NCI-H510A (cell line): ENCODE measurements around the gene AGAP1.

Experiments used
- DNase-seq: peaks from one replicate; lab custom pipeline; 2025; lab: John Stamatoyannopoulos, UW

The AGAP1 gene

DNA sequence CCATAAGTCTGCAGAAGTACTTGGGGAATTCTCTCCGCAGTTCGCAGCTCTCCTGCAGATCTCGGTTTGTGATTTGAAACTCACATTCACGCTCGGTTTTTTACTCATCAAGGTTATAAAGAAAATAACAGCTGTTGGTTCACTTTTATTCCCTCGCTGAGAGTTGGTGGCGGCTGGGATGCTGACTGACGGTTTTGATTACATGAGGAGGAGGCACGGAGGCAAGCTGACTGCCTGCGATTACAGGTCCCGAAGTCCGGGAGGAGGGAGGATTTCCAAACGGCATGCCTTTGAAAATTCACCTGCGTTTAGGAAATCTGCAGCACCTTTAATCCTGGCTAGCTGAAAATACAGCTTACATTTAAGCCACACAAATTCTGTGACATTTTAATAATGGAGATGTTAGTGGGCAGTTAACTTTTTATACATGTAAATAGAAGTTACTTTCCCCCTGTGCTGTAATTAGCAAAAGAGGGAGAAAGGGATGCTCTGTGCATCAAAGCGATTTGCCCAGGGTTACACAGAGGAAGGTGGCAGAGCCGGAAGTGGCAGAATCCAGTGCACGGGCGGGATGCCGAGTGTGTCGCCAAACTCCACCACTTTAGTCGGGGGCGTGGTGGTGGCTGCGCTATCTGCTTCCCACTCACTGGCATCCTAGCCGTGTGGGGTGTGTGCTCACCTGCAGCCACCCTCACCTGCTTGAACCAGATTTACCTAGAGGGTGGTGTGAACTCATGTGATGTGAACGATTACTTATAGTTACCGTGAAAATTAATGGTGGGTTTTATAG is 14.7 kb downstream of the AGAP1 start:
- no peak for DNase-seq

DNA sequence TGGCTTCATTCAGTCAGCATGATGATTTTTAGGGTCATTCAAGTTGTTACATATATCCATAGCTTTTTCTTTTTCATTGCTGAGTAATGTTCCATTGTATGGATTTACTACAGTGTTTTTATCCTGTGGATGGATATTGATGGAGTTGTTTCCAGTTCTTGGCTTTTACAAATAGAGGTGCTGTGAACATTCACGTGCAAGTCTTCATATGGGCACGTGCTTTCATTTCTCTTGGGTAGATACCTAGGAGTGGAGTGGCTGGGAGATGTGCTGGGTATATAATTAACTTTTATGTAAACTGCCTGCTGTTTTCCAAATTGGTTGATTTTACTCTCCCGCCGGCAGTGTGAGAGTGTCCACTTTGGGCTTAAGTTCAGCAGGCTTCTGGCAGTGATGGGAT is 16.5 kb downstream of the AGAP1 start:
- no peak for DNase-seq

DNA sequence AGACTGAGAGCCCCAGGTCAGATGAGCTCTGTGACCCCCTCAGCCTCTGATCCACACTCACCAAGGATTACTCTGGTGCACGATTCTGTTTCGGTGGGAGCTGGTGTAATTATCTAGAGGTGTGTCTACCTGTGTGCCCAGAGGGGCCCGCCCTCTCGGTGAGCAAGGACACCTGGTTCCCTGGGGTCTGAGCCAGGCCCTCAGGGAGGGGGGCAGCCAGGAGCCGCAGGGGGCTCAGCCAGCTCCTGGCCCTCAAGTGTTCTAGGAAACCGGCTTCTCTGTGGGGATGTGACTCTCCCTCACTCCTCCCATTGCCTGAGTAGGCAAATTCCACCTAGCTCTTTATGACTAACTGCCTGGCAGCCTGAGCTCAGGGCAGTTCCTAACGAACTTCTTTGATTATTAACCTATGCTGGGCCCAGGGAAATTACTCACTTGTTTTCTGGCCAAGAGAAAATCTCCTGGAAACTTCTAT is 17.4 kb downstream of the AGAP1 start:
- DNase-seq: no peak

DNA sequence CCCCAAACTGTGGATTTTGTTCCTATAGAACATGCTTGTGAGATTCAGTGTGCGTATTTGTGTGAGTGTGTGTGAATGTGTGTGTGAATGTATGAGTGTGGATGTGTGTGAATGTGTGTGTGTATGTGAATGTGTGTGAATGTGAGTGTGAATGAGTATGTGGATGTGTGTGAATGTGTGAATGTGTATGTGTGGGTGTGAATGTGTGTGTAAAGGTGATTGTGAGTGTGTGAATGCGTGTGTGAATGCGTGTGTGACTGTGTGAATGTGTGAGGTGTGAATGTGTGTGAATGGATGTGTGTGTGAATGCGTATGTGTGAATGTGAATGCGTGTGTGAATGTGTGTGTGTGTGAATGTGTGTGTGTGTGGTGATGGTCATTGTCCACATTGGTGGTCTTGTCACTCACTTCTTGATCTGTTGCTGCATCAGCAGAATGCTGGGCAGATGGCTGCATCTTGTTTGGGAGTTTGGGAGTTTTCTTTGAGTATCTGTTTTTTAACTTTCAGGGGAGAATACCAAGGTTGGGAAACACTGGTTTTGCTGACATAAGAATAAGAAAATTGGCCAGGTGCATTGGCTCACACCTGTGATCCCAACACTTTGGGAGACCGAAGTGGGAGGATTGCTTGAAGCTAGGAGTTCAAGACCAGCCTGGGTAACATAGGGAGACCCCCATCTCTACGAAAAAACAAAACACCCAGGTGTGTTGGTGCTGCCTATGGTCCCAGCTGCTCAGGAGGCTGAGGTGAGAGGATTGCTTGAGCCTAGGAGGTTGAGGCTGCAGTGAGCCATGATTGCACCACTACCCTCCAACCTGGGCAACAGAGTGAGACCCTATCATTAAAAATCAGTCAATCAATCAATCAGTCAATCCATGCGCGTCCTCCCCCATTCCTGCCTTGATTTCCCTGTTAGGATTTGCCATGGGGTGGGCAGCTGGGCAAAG is 18.2 kb downstream of the AGAP1 start:
- DNase-seq: no peak

DNA sequence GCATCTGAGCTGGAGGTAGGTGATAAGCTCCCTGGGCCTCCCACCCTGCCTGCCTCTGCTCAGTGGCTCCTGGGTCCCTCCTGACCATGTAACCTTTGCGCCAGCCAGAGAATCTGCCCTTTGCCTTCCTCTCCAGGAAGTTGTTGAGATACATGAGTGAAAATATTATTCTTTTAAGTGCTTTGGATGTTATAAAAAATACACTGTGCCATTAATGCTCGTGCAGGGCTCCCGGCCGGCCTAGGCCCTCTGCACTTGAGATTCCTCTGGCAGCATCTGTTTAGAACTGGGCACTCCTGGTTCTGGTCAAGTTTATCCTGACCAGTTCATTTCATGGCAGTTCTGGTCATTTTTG is 18.8 kb downstream of the AGAP1 start:
- DNase-seq: no peak

DNA sequence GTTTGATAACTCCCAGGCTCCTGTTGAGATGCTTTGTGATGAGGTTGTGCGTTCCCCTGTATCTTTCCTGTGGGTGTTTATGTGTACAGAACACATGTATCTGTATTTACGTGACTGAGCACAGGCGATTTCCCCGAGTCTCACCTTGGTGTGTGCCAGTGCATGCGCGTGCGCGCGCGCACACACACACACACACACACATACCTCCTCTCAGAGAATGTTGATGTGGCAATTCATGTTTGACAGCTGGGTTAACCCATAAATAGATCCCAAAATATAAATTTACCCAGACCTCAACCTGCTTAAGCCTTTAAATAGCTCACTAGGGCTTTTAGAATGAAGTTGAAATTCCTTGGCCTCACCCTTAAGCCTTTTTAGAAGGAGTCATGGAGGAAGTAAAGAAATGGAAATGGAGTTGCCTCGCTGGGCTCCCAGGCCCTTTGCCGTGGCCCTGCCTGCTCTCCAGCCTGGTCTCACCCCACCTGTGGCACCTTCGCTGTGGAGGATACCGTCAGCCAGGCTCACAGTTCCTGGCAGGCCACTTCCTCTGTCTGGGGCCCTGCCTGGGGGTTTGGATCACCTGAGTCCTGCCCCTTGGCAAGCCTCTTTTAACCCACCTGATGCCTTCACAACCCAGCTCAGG is 20.3 kb downstream of the AGAP1 start:
- no peak for DNase-seq

DNA sequence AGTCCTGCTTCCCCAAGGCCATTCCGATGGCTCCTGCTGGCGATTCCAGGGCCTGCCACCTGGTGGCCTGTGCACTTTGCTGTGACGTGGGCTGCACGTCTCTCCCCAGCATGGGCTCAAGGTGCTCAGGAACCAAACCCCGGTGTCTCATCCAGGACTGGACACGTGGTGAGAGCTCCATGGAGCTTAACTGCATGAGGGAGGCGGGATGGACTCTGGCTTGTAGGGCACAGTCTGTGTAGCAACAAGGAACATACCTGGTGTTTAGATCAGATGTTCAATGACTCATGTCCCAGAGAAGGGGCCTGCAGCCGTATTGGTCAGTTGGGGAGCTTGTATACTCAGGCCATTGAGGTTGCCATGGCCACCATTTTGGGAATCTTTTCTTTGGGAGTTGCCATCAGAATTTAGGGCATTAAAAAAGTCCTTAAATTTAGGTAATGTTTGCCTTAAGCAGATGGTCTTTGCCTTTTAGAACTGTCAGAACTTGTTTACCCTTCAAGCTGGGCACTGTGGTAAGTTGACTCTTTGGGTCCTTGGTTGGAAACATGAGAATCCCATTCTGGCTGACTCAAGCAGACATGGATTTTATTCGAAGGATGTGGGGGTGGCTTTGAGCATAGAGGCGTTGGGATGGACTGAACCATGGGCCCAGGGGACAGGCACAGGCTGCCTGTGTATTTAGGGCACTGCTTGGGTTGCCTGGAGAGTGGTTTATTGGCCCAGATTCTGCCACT is 21.0 kb downstream of the AGAP1 start:
- no peak for DNase-seq

DNA sequence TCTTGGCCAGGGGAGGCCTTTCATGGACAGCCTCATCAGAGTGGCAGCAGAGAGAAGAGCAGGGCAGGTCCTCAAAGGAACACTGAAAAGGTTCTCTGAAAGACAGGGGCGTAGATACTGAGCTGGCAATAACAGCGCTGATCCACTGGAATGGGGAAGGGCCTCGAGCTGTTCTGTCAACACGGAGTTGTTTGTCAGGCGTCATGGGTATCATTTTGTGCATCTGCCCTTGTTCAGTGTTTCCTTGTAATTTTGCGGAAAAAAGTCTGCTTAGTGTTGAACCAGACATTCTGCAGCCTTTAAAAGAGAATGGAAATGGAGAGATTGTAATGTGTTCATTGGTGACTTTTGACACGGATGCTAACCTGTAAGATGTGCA is 21.5 kb downstream of the AGAP1 start:
- DNase-seq: no peak

DNA sequence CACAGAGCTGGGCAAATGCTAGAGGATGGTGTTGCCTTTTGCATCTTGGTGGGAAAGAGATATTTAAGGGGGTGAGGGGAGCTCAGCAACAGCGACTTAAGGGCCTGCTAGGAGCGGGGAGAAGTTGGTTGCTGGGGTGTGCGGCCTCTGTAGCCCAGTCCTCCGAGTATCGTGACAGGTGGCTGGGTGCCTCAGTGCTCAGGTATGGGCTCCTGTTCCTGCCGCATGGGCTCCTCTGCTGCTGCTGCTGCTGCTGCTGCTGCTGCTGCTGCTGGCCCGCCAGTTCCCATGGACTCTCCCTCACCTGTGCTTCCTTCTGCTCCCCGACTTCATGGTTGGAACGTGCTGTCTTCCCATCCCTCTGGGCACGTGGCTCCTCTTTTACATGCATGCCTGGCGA is 22.0 kb downstream of the AGAP1 start:
- no peak for DNase-seq

DNA sequence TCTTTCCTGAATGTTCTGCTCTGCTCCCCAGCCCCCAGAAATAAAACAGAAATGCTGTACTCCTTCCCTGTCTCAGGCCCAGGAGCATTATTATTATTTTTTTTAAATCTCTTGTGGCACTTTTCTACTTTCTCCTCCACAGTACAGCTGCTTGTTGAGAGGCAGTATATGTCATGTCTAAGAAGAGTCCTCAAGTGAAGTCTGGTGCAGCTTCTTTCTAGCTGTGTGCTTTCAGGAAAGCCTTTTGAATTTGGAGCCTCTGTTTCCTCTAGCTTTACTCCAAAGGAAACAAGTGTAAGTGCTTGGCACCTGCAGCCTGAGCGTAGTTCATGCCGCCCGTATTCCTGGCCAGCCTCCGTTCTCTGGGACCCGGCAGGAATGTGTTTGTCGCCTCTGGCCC is 22.4 kb downstream of the AGAP1 start:
- no peak for DNase-seq

DNA sequence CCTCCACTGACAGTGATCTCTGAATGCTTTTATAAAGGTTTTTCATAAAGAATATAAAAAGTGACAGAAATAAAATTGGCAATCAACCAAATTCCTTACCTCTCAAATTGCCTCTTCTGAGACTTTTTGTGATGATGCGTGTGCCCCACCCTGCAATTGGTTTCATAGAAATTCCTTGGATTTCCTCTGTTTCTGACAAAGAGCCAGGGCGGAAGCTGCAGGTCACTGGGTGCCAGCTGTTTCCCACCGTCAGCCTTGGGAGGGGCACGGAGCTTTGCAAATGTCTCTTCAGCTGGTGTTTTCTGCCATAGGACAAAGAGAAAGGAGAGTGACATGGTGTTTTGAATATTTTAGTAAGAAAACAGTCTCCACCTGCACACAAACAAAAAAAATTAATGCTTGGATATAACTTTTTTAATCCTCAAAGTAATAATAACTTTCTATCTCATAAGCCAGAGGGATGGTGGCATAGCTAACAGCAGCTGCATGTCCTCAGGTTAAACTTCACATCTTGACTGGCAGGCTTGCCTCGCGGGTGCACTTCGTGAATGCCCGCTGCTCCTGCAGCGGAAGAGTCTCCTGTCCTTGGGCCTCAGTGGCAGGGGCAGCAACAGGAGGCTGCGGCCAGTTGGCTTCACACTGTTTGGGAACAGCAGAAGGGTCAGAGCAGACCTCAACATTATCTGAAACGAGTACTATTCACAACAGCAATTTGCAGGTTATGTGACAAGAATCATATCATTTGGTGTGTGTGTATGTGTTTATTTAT is 24.7 kb downstream of the AGAP1 start:
- no peak for DNase-seq

DNA sequence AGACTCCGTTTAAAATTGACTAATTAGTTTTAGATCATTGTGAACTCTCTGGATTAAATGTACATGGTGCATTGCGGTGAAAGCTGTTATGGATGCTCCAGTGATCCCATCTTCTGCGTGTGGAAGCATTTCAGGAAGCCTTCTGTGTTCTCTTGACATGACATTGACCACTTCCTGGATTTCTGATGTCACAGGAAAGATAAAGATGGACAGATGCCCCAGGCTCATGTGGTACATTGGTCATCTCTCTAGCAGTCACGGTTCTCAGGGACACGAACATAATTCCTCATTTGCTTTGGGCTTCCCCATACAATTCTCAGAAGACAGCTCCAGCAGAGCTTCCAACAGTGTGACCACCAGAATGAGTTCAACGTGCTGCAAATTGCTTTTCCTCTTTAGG is 26.9 kb downstream of the AGAP1 start:
- no peak for DNase-seq

DNA sequence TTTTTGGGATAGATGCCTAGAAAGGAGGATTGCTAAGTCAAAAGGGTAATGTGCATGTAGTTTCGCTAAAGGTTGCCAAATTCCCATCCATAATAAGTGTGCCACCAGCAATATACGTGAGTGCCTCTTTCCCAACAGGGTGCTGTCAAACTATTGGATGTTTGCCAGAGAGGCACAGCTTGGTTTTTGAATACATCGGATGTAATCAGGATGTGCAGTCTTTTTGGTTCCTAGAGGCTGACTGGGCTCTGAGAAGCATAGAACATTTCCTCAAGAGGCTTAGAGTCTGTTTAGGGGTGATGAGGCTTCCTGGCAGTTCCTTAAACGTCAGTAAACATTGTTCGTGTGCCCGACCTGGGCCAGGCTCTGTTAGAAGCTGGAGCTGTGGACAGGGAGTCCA is 28.0 kb downstream of the AGAP1 start:
- DNase-seq: no peak

DNA sequence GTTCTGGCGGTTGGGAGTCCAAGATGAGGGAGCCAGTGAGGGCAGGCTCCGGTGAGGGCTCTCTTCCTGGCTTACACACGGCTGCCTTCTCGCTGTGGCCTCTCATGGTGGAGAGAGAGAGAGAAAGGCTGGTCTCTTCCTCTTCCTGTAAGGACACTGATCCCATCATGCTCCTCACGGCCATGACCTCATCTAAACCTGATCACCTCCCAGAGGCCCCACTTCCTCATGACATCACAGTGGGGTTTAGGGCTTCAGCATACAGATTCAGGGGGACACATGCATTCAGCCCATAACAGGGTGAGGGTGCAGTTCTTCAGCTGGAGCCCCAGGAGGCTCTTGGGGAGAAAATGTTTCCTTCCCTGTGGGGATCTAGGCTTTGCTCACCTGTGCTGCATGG is 29.2 kb downstream of the AGAP1 start:
- DNase-seq: no peak

DNA sequence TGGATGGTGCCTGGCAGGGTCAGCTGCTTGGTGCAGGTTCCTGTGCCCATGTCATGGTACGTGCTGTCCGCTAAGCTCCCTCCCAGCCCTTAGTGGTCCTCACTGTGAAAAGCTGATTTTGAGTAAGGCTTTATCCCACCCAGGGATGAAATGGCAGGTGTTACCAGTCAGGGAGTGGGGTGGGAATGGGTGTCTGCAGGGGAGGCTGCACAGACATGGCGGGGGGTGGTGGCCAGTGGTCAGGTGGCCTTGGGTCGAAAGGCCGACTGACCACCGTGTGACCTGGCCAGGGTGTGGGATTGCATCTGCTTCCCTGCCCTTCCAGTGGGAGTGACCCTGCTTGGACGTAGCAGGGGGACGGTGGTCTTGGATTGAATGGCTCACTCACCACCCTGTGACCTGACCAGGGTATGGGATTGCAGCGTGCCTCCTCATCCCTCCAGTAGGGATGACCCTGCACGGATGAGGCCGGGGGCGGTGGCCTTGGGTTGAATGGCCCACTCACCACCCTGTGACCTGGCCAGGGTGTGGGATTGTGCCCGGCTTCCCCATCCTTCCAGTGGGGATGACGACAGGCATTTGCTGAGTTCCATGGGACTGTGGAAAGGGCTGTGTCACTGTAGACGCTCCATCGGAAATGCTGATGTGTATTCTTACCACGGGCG is 29.8 kb downstream of the AGAP1 start:
- no peak for DNase-seq

DNA sequence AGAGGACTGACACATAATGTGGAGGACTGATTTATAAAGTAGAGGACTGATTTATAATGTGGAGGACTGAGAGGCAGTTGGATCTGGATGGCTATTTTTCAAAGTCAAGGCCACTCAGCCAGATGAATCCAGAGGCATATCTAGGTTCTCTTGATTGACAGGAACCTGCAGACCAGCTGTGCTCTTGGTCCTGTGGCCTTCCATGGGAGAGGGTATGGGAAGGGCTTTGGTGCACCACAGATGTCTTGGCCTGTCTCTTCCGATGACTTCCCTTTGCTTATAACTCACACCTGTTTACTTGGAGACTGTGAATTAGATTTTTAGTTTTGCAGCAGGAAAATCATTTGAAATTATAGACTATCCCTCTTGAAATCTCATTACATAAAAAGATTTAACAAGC is 32.3 kb downstream of the AGAP1 start:
- DNase-seq: no peak

DNA sequence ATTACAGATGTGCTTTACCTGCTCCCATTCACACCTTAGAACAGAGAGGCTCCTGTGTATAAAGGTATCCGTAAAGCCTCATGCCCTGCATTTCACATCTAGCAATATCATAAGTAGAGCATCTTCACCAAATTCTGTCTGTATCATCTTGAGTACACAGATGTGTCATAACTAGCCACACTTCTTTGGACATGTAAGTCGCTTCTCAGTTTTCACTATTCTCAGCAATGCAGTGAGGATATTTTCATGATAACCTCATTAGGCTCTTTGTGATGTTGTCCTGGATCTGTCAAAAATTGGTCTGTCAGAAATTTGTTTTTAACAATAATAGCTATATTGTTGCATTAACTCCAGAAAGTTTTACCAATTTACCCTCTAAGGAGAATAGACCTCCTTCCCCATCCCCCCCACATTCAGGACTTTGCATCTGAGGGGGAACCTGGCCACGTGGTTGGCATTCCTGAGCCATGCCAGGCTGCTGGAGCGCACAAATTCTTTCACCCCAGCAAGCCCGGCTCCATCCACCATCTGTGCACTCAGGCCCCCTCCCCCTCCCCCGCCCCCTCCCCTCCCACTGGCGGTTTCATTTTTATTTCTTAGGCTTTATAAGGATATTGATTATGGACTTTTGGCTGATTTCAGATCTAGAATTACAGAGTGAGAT is 34.1 kb downstream of the AGAP1 start:
- no peak for DNase-seq

DNA sequence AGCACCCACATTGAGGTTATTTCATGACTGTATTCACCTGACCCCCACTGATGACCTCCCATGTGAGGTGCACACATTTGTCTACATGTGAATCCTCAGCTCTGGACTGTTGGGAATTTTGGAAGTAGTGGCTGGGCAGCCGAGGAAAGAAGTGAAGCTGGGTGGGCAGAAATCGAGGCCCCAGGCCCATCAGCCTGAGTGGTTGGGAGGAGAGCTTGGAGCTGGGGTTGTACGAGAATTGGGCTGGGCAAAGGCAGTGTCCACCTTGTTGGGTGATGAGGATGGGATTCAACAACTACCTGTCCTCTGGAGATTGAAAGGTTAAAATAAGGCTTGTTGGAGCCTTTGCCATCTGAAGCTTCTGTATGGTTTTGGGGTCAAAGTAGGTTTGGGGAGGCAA is 35.8 kb downstream of the AGAP1 start:
- DNase-seq: no peak

DNA sequence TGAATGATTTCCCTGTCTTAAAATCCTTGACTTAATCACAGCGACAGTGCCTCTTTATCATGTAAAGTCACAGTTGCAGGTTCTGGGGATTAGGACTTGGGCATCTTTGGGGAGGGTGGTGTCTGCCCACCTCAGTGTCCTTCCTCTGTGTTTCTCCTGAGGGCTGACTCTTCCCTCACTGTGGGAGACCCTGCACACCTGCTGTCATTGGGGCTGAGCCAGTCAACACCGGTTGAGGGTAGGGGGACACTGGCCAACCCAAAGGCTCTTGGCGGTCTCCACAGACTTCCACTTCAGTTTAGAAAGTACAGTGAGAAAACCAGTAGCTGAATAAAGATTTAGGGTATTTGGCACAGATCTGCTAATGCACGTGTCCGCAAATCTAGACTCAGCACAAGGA is 36.9 kb downstream of the AGAP1 start:
- DNase-seq: no peak

DNA sequence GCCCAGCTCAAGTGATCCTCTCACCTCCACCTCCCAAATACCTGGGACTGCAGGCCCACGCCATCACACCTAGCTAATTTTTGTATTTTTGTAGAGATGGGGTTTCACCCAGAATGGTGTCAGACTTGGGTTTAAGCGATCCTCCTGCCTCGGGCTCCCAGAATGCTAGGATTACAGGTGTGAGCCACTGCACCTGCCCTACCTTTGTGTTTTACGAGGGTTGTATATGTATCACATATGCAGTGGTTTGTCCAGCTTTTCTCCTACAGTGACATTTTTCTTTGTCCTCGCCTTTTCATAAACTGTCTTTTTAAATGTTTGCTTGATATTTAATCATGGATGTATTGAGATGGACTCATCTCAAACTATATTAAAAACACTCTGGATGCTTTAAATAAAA is 38.5 kb downstream of the AGAP1 start:
- no peak for DNase-seq
